C4-2B (cell line): ENCODE results near the gene DNAH3.
"Not testable (repeated sequence)": the region's sequence is repeated elsewhere in the genome, so short reads cannot be mapped to it uniquely, and the experiment has no call there.

Experiments
- H3K27ac ChIP-seq: fragments of 450-650 bp; 2 replicates; pipeline ENCODE4 v1.5.1; 2017
- ZFX ChIP-seq: fragments of 450-650 bp; IDR thresholded peaks from 2 replicates; pipeline ENCODE4 v1.6.1; 2017
- TF ChIP-seq, protein P1 (sequence below): fragments of 450-650 bp; conservative IDR thresholded peaks from 2 replicates; pipeline ENCODE4 v1.5.1; 2017; ENCODE audit warnings: mild to moderate bottlenecking

The DNAH3 gene

DNA sequence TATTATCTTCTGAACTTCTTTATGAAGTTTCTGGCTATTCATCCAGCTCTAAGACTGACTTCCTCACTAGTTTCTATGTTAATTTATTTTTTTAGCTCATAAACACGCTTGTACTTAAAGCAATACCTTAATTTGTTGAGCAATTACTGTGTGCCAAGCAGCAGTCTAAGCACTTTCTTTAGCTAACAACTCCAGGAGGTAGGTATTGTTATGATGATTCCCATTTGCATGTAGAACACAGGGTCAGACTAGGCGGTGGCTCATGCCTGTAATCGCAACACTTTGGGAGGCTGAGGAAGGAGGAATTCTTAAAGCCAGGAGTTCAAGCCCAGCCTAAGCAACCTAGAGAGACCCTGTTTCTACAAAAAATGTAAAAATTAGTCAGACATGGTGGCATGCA, 19.8 kb downstream of the DNAH3 start:
- TF ChIP-seq, protein P1, sequence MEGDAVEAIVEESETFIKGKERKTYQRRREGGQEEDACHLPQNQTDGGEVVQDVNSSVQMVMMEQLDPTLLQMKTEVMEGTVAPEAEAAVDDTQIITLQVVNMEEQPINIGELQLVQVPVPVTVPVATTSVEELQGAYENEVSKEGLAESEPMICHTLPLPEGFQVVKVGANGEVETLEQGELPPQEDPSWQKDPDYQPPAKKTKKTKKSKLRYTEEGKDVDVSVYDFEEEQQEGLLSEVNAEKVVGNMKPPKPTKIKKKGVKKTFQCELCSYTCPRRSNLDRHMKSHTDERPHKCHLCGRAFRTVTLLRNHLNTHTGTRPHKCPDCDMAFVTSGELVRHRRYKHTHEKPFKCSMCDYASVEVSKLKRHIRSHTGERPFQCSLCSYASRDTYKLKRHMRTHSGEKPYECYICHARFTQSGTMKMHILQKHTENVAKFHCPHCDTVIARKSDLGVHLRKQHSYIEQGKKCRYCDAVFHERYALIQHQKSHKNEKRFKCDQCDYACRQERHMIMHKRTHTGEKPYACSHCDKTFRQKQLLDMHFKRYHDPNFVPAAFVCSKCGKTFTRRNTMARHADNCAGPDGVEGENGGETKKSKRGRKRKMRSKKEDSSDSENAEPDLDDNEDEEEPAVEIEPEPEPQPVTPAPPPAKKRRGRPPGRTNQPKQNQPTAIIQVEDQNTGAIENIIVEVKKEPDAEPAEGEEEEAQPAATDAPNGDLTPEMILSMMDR, result no peak
- no peak for TF ChIP-seq ZFX
- no peak overlapping the region for H3K27ac ChIP-seq

DNA sequence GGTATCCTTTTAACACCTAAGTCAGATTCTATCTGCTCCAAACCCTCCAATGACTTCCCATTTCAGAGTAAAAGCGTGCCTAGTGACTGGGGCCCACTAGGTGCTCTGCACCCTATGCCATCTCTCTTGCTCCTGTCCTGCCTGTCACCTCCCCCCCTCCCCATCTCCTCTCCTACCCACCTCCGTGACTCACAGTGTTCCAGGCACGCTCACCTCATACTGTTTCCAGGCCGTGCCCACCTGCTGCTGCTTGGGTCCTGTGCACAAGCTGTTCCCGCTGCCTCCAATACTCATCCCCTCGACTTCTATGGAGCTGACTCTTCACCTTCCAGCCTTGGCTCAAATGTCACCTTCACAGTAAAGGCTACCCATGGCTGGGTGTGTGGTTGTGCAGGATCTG, 21.7 kb downstream of the DNAH3 start:
- TF ChIP-seq, protein P1, result no peak
- no peak for TF ChIP-seq ZFX

DNA sequence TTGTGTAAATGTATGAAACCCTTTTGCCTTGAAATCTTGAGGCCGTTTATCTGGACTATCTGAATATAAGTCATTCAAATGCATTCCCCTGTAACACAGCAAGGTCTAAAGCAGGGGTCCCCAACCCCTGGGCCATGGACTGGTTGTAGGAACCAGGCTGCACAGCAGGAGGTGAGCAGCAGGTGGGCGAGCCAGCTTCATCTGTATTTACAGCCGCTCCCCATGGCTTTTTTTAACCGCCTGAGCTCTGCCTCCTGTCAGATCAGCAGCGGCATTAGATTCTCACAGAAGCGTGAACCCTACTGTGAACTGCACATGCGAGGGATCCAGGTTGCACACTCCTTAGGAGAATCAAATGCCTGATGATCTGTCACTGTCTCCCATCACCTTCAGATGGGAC, 24.1 kb downstream of the DNAH3 start:
- no peak for TF ChIP-seq ZFX
- TF ChIP-seq, protein P1, result no peak
- H3K27ac ChIP-seq, result no peak overlapping the region

More for the DNA sequence above, 21.7 kb downstream of the DNAH3 start:
- no peak overlapping the region for H3K27ac ChIP-seq

DNA sequence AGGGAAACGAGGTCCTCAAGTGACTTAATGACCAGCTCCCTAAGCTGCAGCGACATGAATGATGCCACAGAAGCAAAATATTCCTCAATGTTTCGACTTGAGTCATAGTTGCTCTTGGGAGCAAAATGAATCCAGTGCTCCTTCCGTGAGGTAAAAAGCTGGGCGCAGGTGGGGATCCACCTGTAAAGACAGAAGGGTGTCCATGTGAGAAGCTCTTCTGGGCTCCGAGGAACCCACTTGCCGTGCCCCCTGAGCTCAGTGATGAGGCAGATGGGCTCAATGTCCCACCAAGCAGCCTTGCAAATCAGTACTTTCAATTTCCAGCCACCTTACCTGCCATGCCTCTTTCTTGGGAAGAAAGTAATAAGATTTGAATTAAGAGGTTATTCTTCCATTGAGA, 25.5 kb downstream of the DNAH3 start:
- H3K27ac ChIP-seq, result no peak overlapping the region
- TF ChIP-seq, protein P1, result no peak
- no peak for TF ChIP-seq ZFX

- TF ChIP-seq, protein P1, result no peak
- TF ChIP-seq ZFX, result no peak
- H3K27ac ChIP-seq, result no peak overlapping the region
Observed at GRCh38 chr16:21120976-21121520, 29.6 kb downstream of the DNAH3 start.

- TF ChIP-seq, protein P1, result no peak
- no peak for TF ChIP-seq ZFX
- H3K27ac ChIP-seq, result no peak overlapping the region
Observed at GRCh38 chr16:21117567-21117966, 33.1 kb downstream of the DNAH3 start.

DNA sequence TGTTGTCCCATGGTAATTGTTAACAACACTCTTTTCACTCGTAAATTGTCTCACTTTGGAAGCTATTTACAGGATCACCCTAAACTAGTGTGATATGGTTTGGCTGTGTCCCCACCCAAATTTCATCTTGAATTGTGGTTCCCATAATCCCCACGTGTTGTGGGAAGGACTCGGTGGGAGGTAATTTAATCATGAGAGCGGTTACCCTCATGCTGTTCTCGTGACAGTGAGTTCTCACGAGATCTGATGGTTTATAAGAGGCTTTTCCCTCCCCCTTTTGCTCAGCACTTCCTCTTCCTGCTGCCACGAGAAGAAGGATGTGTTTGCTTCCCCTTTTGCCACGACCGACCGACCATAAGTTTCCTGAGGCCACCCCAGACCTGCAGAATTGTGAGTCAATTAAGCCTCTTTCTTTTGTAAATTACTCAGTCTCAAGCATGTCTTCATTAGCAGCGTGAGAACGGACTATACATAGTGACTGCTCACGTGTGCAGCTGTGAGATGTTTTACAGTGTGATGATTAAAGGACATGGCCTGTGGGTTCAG, 34.4 kb downstream of the DNAH3 start:
- TF ChIP-seq, protein P1, result no peak
- TF ChIP-seq ZFX, result no peak
- H3K27ac ChIP-seq, result no peak overlapping the region

GRCh38 chr16:21115551-21115950, 35.1 kb downstream of the DNAH3 start:
- not testable (repeated sequence) for H3K27ac ChIP-seq
